Inflammatory macrophage treated with lipopolysaccharide for 4 hours (primary cell): ENCODE data around the gene NKX2-1.

ENCODE experiments used
- DNase-seq: peaks from one replicate; pipeline ENCODE4 v3.0.0-alpha.2; 2020

The NKX2-1 gene

DNA sequence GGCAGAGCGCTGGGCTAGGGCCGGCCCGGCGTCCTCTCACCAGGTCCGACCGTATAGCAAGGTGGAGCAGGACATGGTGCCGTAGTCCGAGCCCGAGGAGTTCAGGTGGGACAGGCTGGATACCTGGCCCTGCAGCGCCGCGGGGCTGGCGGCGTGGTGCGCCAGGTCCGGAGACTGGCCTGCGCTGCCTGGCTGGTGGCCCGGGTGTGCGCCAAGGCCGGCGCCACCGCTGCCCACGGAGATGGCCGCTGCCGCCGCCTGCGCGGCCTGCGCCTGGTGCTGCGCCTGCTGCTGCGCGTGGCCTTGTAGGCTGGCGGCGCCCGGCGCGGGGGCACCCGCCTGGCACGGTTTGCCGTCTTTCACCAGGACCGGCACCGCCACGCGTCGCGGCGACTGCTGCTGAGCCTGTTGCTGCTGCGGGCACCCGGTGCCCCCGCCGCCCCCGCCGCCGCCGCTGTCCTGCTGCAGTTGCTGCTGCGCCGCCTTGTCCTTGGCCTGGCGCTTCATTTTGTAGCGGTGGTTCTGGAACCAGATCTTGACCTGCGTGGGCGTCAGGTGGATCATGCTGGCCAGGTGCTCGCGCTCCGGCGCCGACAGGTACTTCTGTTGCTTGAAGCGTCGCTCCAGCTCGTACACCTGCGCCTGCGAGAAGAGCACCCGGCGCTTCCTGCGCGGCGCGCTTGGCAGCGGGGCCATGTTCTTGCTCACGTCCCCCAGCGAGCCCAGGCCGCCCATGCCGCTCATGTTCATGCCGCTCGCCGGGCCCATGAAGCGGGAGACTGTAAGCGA lies 2.6 kb downstream of the NKX2-1 start:
- DNase-seq = no peak

DNA sequence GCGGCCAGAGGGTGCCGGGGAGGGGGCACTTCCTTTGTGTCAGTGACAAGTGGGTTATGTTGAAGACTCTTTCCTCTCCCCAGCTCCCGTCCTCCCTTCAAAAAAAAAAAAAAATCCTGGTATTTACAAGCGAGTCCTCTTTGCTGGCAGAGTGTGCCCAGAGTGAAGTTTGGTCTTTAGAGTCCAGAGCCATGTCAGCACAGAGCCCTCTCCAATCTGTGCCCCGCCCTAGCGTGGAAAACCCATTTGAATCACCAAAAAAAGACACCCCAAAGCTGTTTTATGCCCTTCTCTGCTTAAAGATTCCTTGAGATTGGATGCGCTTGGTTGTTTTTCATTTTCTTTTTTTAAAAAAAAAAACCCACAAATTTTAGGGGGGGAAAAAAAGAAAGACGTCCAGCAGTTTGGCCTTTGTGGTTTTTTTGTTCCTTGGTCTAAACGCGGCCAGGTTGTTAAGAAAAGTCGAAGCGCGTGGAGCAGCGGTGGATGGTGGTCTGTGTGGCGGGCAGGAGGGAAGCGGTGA lies 3.3 kb downstream of the NKX2-1 start:
- DNase-seq = no peak

DNA sequence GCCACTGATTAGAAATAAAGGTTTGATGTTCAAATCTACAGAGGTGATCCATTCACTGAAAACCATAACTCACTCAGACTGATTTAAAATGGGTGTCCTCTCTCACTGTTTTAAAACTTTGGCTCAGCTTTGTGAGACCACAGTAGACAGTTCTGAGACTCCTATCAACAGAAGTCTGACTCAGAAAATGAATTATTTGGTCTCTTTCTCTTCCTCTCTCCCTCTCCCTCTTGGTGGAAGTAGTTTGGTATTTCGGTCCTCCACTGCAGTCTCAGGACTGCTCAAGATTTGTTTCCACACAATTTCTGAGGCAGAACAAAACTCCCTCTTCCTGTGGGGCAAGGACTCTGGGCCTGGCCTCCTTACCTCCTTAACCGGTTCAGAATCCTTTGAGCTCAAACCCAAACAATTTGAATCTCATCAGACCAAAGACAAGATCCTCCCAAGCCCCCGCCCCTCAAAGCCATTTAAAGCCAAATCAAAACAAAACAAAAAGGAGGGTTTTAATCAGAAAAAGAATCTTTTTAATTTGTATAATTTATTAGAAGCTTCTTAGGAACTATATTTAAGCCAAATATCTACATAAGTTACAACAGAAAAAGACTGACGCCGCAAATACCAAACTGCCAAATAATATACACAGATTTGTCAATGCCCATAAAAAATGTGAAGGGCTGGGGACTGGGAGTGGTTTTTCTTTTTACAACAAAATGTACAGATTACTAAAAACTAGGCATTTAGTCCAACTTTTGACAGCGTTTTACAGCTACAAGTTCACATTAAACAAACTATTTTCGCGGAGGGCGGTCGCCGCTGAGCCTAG lies 3.9 kb downstream of the NKX2-1 start:
- no peak for DNase-seq

- DNase-seq = no peak
These were observed 4.9 kb downstream of the NKX2-1 start for GRCh38 chr14:36515105-36515593.

DNA sequence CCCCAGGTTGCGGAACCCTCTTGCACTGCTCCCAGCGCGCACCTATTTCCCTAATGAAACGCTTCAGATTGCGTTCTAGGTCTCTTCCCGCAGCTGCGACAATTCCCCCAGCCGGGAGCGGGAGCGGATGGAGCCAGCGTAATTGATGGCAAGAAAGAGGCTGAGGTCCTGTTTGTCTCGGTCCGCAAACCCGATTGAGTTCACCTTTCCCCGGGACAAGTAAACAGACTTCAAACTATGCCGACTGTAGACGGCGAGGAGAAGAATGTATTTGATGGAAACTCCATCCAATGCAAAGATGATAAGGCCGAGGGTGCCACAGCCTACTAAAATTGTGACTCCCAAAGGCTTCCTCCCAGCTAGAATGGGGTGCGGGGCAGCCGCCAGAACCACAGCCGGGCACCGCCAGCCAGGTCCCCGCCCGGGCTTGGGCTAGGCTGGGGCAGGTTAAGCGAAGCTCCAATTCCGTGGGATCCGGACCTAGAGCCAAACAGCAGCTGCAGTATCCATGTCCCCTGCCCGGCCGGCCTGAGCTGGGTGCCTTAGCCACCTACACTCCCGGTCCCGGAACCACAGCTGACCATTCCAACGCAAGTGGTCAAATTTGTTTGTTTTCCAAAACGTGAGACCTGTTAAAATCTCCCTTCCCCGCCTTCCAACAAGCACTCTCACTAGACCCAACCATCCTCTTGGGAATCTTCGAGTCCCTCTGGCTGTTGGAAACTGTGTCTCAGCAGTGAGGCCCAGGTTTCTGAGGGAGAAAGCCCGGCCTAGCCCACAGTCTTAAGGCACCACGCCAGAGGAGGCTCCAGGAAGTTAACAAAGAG lies 5.5 kb downstream of the NKX2-1 start:
- DNase-seq = no peak

DNA sequence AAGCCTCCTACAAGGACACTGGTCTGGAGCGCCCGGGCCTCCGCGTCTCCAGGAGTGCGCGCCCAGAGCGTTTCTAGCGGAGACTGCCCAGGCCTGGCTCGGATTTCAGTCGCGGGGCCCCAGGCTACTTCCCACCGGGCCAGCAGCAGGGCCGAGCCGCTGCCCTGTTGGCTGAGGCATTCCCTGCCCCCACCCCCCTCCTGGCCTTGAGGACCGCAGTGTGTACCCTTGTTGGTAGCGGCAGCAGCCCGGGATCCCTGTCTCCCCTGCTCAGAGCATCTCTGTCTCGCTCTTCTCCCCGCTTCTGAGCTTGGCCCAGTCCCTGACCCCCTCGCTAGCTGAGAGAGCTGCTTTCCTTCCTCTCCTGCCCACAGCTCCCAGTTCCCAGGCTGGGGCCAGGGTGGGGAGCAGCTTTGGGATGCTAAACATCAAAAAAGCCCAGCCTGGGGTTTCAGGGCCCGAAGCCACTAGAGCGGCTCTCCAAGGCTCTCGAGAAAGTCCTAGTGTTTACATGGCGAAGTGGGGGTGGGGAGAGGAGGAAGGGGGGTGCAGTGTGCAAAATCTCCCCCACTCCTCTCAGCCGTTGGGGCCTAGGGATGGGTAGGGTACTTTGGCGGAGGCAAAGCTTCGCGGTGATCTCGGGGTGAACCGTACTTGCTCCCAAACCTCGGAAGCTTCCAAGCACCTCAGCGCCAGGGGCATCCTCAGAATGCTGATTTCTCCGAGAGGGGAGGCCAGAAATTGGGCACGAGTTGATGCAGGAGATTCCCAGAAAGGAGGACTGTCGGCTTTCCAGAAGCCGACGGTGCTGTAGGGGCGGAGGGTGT lies 6.4 kb downstream of the NKX2-1 start:
- DNase-seq = no peak

- DNase-seq = no peak
These were observed 7.0 kb downstream of the NKX2-1 start for GRCh38 chr14:36513012-36513420.

- DNase-seq = no peak
These were observed 7.4 kb downstream of the NKX2-1 start for GRCh38 chr14:36512585-36513003.

GRCh38 chr14:36511981-36512584 lies 7.9 kb downstream of the NKX2-1 start:
- DNase-seq = no peak

GRCh38 chr14:36510874-36511273 lies 9.2 kb downstream of the NKX2-1 start:
- DNase-seq = no peak

- DNase-seq = no peak
These were observed 9.8 kb downstream of the NKX2-1 start for GRCh38 chr14:36510078-36510799.

DNA sequence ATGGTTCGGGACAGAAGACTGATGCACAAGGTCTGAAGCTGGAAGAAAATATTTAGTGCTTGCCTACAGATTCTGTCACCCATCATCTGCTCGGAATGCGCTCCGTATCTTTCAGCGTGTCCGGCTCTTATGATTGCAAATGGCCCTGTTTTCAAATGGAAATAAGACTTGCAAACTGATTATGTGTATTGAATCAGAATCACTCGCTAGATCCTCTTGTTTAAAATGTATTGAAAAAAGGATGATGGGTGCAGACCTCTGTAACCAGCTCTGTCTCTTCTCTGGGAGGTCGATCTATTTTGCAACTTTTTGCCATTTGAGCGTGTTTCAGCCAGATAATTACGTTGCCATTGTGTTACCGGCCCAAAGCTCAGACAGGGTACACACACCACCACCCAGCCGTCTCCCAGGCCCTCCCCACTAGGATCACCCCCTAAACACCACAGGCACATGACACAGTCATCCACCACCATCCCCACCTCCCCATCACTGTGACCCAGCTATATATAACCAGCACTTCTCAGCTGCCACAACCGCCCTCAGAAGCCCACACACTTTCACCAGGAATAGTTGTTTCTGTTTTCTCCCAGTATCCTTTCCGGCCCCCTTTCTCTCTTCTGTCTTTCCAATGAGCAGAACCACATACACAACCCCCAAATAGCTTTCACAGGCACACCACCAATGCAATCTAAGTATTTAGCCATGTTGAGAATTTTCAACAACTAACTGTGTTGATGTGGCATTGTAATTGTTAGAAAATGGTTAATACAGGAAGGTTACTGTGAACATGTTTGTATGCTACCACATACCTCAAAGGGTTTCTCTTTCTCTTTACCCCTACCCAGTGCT lies 10.7 kb downstream of the NKX2-1 start:
- DNase-seq = no peak

GRCh38 chr14:36508418-36509068 lies 11.5 kb downstream of the NKX2-1 start:
- DNase-seq = no peak

GRCh38 chr14:36507847-36508417 lies 12.1 kb downstream of the NKX2-1 start:
- no peak for DNase-seq

- DNase-seq = no peak
These were observed 13.1 kb downstream of the NKX2-1 start for GRCh38 chr14:36506732-36507614.

GRCh38 chr14:36505892-36506731 lies 13.9 kb downstream of the NKX2-1 start:
- no peak for DNase-seq
